WERI-Rb-1 (cell line): Measurements from ENCODE around the gene UROC1.

Experiments used
- DNase-seq: peaks from one replicate; pipeline ENCODE4 v3.0.0-alpha.2; 2020
- H3K27ac ChIP-seq: fragments of 250-450 bp; sonication (Bioruptor Pico); 2 replicates; pipeline ENCODE4 v1.5.1; 2020; ENCODE audit warnings: mild to moderate bottlenecking, moderate library complexity
- H3K27me3 ChIP-seq: fragments of 250-450 bp; sonication (Bioruptor Pico); 2 replicates; pipeline ENCODE4 v1.5.1; 2021; ENCODE audit warnings: mild to moderate bottlenecking, low read depth, moderate library complexity; ENCODE audit not compliant: insufficient read depth, severe bottlenecking
- H3K36me3 ChIP-seq: fragments of 250-450 bp; sonication (Bioruptor Pico); 2 replicates; pipeline ENCODE4 v1.5.1; 2020; ENCODE audit warnings: mild to moderate bottlenecking, moderate library complexity
- H3K4me3 ChIP-seq: 2 replicates; pipeline ENCODE4 v1.5.1; 2011; ENCODE audit warnings: low read depth, mild to moderate bottlenecking, control low read depth, low read length
- H3K9me3 ChIP-seq: fragments of 250-450 bp; sonication (Bioruptor Pico); 2 replicates; pipeline ENCODE4 v1.5.1; 2021; ENCODE audit warnings: mild to moderate bottlenecking, moderate library complexity; ENCODE audit not compliant: severe bottlenecking
- CTCF ChIP-seq: IDR thresholded peaks from 2 replicates; pipeline ENCODE4 v1.5.1; 2011; ENCODE audit warnings: low read depth, mild to moderate bottlenecking, control low read depth, inconsistent platforms, low read length

The UROC1 gene

GRCh38 chr3:126498929-126499328 lies 18.6 kb downstream of the UROC1 start:
- H3K9me3 ChIP-seq: no peaks in the 10 kb centered on the region
- TF ChIP-seq CTCF: 0 out of 2 replicates have a peak, but pooled peaks have one; percentile 36

GRCh38 chr3:126498461-126498860 lies 19.1 kb downstream of the UROC1 start:
- H3K9me3 ChIP-seq: no peaks in the 10 kb centered on the region
- H3K27me3 ChIP-seq: no peaks in the 10 kb centered on the region
- H3K27ac ChIP-seq: no peak overlapping the region
- no peaks in the 10 kb centered on the region for H3K36me3 ChIP-seq
- DNase-seq: no peak
- TF ChIP-seq CTCF: no peak
- no peak overlapping the region for H3K4me3 ChIP-seq

More at GRCh38 chr3:126498929-126499328, 18.6 kb downstream of the UROC1 start:
- Histone ChIP-seq H3K27ac (no peak overlapping the region), H3K4me3 (no peak overlapping the region), H3K27me3 (no peaks in the 10 kb centered on the region), H3K36me3 (no peaks in the 10 kb centered on the region)
- no peak for DNase-seq

GRCh38 chr3:126497956-126498355 lies 19.6 kb downstream of the UROC1 start:
- no peaks in the 10 kb centered on the region for H3K9me3 ChIP-seq
- H3K27me3 ChIP-seq: no peaks in the 10 kb centered on the region
- no peak for DNase-seq
- no peak for TF ChIP-seq CTCF
- no peak overlapping the region for H3K4me3 ChIP-seq
- H3K27ac ChIP-seq: no peak overlapping the region
- no peaks in the 10 kb centered on the region for H3K36me3 ChIP-seq

GRCh38 chr3:126496894-126497850 lies 20.4 kb downstream of the UROC1 start:
- DNase-seq: no peak
- no peak for TF ChIP-seq CTCF
- H3K4me3 ChIP-seq: no peak overlapping the region
- H3K36me3 ChIP-seq: no peaks in the 10 kb centered on the region
- no peaks in the 10 kb centered on the region for H3K27me3 ChIP-seq
- no peaks in the 10 kb centered on the region for H3K9me3 ChIP-seq
- no peak overlapping the region for H3K27ac ChIP-seq

GRCh38 chr3:126495786-126496185 lies 21.8 kb downstream of the UROC1 start:
- H3K27ac ChIP-seq: no peak overlapping the region
- H3K4me3 ChIP-seq: no peak overlapping the region
- no peak for TF ChIP-seq CTCF

GRCh38 chr3:126494970-126495230 lies 22.7 kb downstream of the UROC1 start:
- no peak for DNase-seq
- TF ChIP-seq CTCF: no peak
- Histone ChIP-seq H3K4me3 (no peak overlapping the region), H3K27ac (no peak overlapping the region), H3K27me3 (no peaks in the 10 kb centered on the region), H3K9me3 (no peaks in the 10 kb centered on the region), H3K36me3 (no peaks in the 10 kb centered on the region)

More at GRCh38 chr3:126495786-126496185, 21.8 kb downstream of the UROC1 start:
- H3K27me3 ChIP-seq: no peaks in the 10 kb centered on the region
- no peaks in the 10 kb centered on the region for H3K36me3 ChIP-seq
- DNase-seq: no peak
- H3K9me3 ChIP-seq: no peaks in the 10 kb centered on the region
